Activated CD4-positive, CD25-positive, alpha-beta regulatory T cell treated with anti-CD3 and anti-CD28 coated beads, Interleukin-2, amount 50 U/mL, for 24 hours (primary cell): ENCODE measurements around the gene KCNJ16.
A peak's percentile ranks its signal among the peaks of the same experiment; 100 is the strongest.

ENCODE experiments used
- ATAC-seq, 2 donors: fragments of 150-1000 bp; cut with Tn5 transposase; one replicate each; pipeline ENCODE4 v1.10.0; 2021; ENCODE audit warnings: mild to moderate bottlenecking in 1 of 2, moderate library complexity in 1 of 2

The KCNJ16 gene

GRCh38 chr17:70132505-70132904 is 57.5 kb downstream of the KCNJ16 start:
- ATAC-seq = no peak

DNA sequence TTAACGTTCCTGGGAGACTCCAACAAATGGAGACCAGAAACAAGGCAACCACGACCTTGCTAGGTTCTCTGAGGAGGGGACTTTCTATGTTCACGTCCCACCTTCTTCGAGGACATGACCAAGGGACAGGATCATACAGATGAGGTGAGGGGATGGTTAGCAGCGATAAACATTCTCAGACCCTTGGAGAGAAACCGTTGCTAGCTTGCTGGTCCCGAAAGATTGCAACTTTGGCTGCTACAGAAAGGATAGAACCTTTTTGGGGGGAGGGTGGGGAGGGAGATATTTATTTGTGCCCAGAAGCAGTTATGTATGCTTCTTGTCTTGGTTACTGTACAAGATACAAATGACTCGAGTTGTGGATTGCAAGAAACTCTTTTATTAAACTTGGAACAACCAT is 59.0 kb downstream of the KCNJ16 start:
- ATAC-seq = no peak

GRCh38 chr17:70134777-70135176 is 59.8 kb downstream of the KCNJ16 start:
- no peak for ATAC-seq

GRCh38 chr17:70136131-70136530 is 61.1 kb downstream of the KCNJ16 start:
- no peak for ATAC-seq

DNA sequence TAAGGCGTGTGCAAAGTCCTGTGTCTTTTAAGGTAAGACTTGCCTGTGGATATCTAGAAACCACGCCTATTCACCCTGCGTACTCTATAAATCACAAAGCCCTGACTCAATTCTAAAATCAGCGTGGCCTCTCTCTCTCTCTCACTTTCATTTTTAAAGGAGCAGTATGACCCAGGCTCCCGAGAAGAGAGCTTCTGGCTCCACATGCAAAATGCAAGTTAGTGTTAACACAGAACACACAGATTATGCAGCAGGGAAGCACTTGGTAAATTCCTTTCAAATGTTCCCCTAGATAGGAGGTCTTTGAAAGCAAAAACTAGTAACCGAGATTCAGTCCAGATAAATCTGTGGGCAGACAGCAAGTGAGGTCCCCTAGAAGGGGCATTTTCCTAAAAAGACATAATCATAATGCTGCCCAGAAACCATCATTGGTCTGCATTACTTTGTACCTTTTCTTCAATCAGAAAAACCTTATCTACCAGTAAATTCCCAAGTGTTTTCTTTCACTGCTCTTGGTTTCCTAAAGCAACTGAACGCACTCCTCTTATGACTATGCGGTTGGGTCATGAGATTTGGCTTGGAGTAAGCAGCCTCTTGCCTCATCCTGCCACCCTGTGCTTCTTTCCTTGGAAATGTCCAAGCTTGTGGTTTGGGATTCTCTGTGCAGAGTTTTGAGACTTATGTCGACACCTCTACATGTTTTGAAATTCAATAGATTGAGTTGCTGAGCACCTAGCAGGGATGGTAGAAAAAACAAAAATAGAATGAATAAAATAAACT is 62.6 kb downstream of the KCNJ16 start:
- ATAC-seq = peak; percentile 85 to 92

DNA sequence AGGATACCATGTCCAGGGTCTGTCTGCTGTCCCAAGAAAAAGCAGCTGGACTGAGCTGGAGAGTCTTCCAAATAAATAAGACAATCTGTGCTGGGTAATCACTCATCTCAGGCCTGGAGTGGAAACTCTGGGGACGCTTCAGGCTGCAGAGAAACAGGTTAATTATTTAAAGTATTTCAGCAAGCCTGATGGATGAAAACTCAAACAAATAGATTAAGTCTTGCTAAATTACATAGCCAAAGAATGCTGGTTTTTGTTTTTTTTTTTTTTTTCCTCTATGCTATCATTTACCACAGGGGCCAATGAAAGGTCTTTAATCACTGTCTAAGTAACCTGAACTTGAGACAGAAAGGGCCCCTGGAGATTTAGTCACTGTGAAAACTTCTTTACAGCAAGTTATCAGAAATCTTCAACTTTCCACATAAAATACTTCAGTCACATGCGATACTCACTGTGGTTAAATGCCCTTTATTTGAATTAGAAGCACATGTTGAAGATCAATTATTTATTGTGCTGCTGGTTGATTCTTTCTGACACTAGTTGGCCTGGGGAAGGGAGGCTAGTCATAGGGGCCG is 63.4 kb downstream of the KCNJ16 start:
- no peak for ATAC-seq

DNA sequence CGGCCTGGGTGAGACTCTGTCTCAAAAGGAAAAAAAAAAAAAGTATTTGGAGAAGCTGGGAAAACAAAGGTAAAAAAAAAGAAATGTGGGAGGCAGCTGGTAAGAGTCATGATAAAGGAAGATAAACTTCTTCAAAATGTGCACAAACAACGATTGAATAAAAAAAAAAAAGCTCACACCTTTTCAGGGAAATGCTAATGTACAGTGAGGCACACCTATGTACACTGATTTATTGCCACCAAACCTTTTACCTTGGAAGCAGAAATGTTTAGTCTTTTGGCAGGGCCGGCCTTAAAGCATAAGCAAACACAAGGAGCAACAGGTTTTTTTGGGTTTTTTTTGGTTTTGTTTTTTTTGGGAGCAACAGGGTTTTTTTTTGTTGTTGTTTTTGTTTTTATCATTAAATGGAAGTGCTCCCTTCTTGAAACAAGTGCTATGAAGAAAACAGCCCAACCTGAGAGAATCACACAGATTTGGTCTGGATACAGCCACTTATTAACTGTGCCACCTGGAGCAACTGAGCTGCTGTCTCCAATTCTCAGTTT is 64.5 kb downstream of the KCNJ16 start:
- no peak for ATAC-seq

DNA sequence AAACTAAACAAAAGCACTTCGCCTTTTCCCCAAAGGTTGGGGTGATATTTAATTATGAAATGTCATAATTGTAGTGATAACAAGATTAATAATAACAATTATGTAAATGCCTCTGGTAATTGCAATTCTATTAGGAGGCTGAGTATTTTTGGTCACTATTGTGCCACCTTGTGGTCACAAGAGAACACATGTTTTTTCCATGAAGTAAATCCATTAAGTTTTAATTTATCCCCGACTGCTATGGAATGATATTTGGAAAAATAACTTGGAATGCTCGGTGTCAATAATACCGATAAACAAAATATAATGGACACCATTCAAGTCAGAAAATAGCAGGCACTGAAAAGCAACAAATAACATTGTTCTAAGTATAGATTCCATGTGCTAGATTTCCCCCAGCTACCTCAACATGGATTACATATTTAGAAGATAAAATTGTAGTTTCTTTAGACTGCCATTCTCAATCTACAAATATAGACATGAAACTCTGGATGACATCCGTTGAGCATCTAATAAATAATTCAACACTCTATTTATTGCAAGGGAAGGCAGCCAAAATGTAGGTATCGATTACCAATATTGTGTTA is 69.3 kb downstream of the KCNJ16 start:
- ATAC-seq = no peak

DNA sequence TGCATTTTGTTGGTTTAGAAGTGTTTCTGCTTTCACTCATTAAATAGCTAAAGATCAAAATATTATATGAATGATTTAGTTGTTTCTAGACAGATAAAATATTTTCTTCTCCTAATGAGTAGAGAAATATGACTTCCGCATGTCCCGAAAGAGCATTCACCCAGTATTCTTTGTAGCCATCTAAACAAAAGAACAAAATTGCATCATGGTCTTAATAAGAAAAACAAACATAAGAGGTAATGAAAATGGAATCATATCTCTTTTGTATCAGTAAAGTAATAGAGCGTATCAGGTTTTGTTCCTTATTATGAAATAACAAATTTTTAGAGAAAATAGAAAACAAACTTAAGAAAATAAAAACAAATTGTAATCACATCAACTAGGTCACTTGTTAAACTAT is 78.2 kb downstream of the KCNJ16 start:
- no peak for ATAC-seq

DNA sequence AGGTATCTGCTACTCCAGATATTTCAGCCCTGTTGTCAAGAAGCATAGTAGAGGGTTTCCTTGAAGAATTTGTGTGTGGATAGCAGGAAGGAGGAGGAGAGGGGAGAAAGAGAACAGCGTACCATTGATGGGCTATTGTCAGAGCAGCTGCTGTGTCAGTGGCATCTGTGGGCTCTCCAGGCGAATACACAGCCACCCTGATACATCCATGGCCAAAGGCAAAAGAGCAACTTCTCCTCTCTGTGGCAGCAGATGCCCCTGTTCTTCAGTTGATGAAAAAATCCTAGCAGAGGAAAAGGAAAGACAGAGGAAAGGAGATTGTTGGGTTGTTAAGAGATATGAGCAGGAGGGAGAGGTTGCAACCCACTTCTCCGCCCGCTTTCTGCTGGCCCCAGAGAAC is 82.1 kb downstream of the KCNJ16 start:
- ATAC-seq = no peak

DNA sequence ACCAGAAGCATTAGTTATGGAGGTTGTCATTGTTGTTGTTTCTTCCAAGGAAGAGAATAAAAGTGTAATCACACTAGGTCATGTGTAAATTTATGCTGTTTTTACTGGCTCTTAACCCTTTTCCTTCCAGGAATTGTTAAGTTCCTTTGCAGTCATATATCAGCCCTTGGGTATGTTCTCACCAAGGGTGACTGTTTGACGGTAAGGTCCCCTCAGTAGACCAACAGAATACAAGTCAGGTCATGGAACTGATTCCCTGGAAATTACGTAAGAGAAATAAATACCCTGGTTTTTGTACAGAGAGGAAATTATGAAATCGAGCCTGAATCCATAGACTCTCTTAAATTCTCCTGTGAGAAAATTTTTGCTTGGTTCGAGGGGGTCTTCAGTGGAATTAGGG is 83.2 kb downstream of the KCNJ16 start:
- no peak for ATAC-seq

- no peak for ATAC-seq
These were observed 83.6 kb downstream of the KCNJ16 start for GRCh38 chr17:70158591-70158990.

DNA sequence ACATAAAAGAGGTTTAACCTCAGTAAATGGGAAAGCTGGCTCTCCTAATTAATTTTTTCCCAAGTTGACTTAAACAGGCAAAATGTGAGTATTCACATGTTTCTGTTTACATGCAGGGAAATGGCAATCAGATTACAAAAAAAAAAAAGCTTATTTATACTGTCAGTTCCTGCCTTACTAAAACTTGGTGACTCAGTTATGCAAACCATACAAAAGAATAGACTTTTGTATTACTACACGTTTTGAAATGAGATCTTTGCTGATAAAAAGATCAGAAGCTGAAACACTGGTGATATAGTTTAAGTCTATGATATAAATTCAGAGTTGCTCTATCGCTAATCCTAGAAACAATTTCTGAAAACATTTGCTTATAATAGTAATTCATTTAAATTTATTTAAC is 85.0 kb downstream of the KCNJ16 start:
- no peak for ATAC-seq

DNA sequence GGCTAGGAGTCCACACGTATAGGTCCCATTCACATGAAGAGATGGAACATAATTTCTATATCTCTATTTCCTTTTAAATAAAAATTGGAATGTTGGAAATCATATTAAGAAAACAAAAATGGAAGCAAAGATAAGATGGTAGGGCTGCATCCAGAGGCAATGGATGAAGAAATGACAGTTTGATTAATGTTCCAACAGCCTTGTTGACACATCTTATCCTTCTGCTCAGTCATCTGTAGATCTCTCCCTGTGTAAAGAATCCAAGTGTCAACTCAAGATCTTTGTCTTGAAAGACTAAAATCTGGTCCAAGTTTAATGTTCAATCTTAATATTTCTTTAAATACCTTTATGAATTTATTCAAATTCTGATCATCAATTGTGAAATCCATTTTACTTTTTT is 86.5 kb downstream of the KCNJ16 start:
- no peak for ATAC-seq

DNA sequence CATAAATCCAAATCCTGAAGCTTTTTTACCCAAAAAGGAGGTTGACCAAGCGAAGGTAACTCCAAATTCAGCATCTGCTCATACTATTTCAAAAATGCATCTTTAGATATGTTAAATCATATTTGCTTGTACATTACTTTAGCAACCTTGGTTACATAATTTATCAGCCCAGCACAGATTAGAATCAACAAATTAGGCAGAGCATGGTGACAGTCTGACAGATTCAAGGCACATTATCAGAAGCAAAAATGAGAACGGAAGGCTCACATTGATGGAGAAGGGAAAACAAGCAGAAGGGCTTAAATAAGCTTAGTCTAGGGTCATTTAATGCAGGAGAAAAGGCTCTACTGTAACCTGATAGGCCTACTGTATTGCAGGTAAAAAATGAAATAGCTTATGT is 90.4 kb downstream of the KCNJ16 start:
- ATAC-seq = no peak

- ATAC-seq = no peak
These were observed 91.6 kb downstream of the KCNJ16 start for GRCh38 chr17:70166615-70167014.

- ATAC-seq = no peak
These were observed 93.3 kb downstream of the KCNJ16 start for GRCh38 chr17:70168044-70168976.

- peak; percentile 56 to 66 for ATAC-seq
These were observed 94.1 kb downstream of the KCNJ16 start, which contains the start of gene KCNJ2 for GRCh38 chr17:70168977-70169708. KCNJ2 (plus strand) TSS chr17:70169532; CDS start chr17:70175040, 5,508 bp downstream.

DNA sequence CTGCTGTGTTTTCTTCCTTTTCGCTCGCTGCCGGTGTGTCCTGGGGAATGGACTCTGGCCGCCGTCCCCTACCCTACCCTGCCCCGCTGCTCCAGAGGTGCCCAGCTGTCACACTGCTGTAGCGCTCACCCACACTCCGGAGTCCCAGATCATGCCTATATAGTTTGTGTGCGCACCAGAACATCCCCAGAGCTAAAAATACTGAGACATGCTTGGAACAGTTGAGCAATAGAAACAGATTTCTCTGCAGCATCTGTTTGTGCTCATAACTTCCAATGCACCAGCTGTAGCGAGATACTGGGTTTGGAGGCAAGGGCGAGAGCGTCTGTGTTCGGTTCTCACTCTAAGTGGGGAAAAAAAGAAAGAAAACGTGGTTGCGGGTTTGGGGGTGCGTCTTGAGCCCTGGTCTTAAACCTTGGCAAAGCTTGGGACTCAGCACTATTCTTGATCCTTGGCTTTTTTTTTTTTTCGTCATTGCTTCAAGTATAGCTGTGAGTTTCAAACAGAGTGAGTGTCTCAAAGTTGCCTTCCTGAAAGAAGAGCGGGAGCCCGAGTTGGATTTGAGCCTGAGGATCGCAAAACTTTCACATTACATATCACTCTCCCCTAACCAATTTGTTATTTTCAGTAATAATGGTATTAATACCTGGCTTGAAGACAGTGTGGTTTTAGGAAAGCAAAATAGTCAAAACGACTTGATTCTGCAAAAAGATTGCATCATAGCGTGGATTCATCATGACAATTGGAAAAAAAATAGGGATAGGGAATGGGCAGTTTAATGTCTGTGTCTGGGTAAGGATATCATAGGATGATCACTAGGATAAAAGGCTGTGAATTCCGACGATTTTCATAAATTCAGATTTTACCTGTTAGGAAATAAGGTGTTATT is 94.9 kb downstream of the KCNJ16 start:
- ATAC-seq = no peak

DNA sequence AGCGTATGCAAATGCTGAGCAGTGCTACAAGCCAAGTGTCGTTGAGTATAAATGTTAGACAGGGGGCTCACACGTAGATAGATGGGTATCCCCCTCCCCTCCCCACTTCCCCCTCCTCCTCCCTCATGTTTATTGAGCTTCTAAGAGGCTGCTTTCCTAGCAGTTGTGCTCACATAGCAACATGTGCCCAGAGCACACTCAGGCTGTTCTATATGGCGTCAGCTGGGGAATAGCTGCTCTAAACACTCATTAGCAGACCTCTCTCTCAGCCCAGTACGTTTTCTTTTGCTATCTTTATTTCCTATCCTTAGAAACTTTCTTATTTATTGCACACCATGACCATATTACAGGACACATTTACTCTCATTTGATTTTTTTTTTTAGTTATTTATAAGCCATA is 96.1 kb downstream of the KCNJ16 start:
- ATAC-seq = no peak

DNA sequence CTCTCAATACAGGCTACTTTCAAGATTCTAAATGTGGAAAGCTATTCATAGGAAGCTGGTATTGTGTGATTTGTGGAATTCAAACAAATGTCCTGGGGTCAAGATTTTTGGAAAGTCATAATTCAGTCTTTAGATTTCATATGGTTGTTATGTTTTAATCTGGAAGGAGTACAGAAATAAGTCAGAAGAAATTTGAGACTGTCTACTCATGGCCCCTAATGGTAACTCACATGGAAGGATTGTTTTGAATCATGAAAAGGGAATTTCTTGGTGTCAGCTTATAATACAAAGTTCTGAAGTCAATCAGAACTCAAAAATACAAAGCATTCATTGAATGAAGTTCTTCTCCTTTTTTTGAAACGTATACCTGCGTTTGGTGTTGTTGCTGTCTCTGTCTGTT is 97.4 kb downstream of the KCNJ16 start:
- ATAC-seq = no peak
